GM19043 (cell line): ENCODE measurements around the gene SMCO4.
A peak's percentile ranks its signal among the peaks of the same experiment; 100 is the strongest.
"Not testable (repeated sequence)": the region's sequence is repeated elsewhere in the genome, so short reads cannot be mapped to it uniquely, and the experiment has no call there.

Experiments used
- ATAC-seq: cut with Tn5 transposase; IDR thresholded peaks from one replicate; pipeline ENCODE4 v1.9.1; 2021; ENCODE audit warnings: low read depth; ENCODE audit not compliant: unreplicated experiment

The SMCO4 gene

GRCh38 chr11:93543292-93543977 lies at the start of gene SMCO4:
TSS of gene SMCO4 (minus strand) at chr11:93543391. CDS start at chr11:93479189, 64,202 bp downstream.
- ATAC-seq: peak; percentile 87

GRCh38 chr11:93591247-93591898 lies 48.2 kb upstream of the SMCO4 start:
- ATAC-seq: peak; percentile 80

- ATAC-seq: no peak
Observed at GRCh38 chr11:93589347-93589746, 46.2 kb upstream of the SMCO4 start.

- no peak for ATAC-seq
Observed at GRCh38 chr11:93587858-93588581, 44.8 kb upstream of the SMCO4 start.

GRCh38 chr11:93587425-93587824 lies 44.2 kb upstream of the SMCO4 start:
- ATAC-seq: not testable (repeated sequence)

- no peak for ATAC-seq
Observed at GRCh38 chr11:93585758-93586157, 42.6 kb upstream of the SMCO4 start.

- no peak for ATAC-seq
Observed at GRCh38 chr11:93583490-93583889, 40.3 kb upstream of the SMCO4 start.

- ATAC-seq: no peak
Observed at GRCh38 chr11:93579187-93579751, 36.1 kb upstream of the SMCO4 start.

- no peak for ATAC-seq
Observed at GRCh38 chr11:93577286-93577685, 34.1 kb upstream of the SMCO4 start.

- not testable (repeated sequence) for ATAC-seq
Observed at GRCh38 chr11:93576870-93577269, 33.7 kb upstream of the SMCO4 start.

- no peak for ATAC-seq
Observed at GRCh38 chr11:93574638-93575220, 31.5 kb upstream of the SMCO4 start.

GRCh38 chr11:93573184-93573583 lies 30.0 kb upstream of the SMCO4 start:
- ATAC-seq: no peak

- no peak for ATAC-seq
Observed at GRCh38 chr11:93572621-93573020, 29.4 kb upstream of the SMCO4 start.

GRCh38 chr11:93572171-93572570 lies 29.0 kb upstream of the SMCO4 start:
- ATAC-seq: no peak

GRCh38 chr11:93571612-93572011 lies 28.4 kb upstream of the SMCO4 start:
- ATAC-seq: no peak

GRCh38 chr11:93570759-93571413 lies 27.7 kb upstream of the SMCO4 start:
- ATAC-seq: no peak

- ATAC-seq: no peak
Observed at GRCh38 chr11:93569496-93569895, 26.3 kb upstream of the SMCO4 start.

GRCh38 chr11:93568726-93569125 lies 25.5 kb upstream of the SMCO4 start:
- no peak for ATAC-seq

- ATAC-seq: no peak
Observed at GRCh38 chr11:93567401-93567895, 24.3 kb upstream of the SMCO4 start.

GRCh38 chr11:93564895-93565294 lies 21.7 kb upstream of the SMCO4 start:
- ATAC-seq: no peak
